GM12874 (cell line): ENCODE measurements around the gene DNAJC9.

Experiments used
- CTCF ChIP-seq: IDR thresholded peaks from 2 replicates; pipeline ENCODE4 v1.5.1; 2011; ENCODE audit warnings: low read depth, mild to moderate bottlenecking, control low read depth, low read length, moderate library complexity; ENCODE audit not compliant: insufficient read depth

DNAJC9 gene

GRCh38 chr10:73206385-73206784 is 40.7 kb downstream of the DNAJC9 start:
- TF ChIP-seq CTCF: no peak

GRCh38 chr10:73205890-73206289 is 41.2 kb downstream of the DNAJC9 start:
- TF ChIP-seq CTCF: no peak

GRCh38 chr10:73205081-73205480 is 42.0 kb downstream of the DNAJC9 start:
- TF ChIP-seq CTCF: no peak
